Panc1 (cell line): ENCODE results near the gene MALAT1. TPM values are rescaled to one million over a fixed set of nuclear protein-coding genes. Genes with fewer than 3 reads are reported as not detected.

Experiments used
- ATAC-seq: fragments of 200-7000 bp; cut with Tn5 transposase; 2 replicates; pipeline ENCODE4 v1.9.1; 2020; ENCODE audit warnings: mild to moderate bottlenecking, moderate library complexity
- BruUV-seq: library from RNA; stranded (reverse); fragments of 400-500 nt; replicated peaks from 2 replicates; lab custom pipeline; 2021; lab: Mats Ljungman, UMichigan
- CTCF ChIA-PET: fragments of 300-600 bp; sonication (Branson Sonifier 250); formaldehyde crosslinking; loops from one replicate; lab custom pipeline; 2022; ENCODE audit warnings: antibody characterized with exemption; lab: Charles Lee
- POLR2A ChIA-PET: fragments of 300-600 bp; sonication (Branson Sonifier 250); formaldehyde crosslinking; loops from one replicate; lab custom pipeline; 2022; ENCODE audit warnings: antibody characterized with exemption; lab: Charles Lee
- DNase-seq: peaks from one replicate; pipeline ENCODE4 v3.0.0-alpha.2; 2010; ENCODE audit warnings: low read depth, low spot score
- H3K27ac ChIP-seq: 2 replicates; pipeline ENCODE4 v1.5.1; 2011; ENCODE audit warnings: mild to moderate bottlenecking, low read length, inconsistent platforms
- H3K27me3 ChIP-seq: fragments of 200-500 bp; sonication (Bioruptor generic); 2 replicates; pipeline ENCODE4 v1.6.0; 2014; ENCODE audit warnings: low read length, inconsistent platforms; ENCODE audit not compliant: control insufficient read depth, insufficient read depth
- H3K36me3 ChIP-seq: fragments of 200-500 bp; sonication (Bioruptor generic); 2 replicates; pipeline ENCODE4 v1.5.1; 2014; ENCODE audit warnings: inconsistent platforms, mild to moderate bottlenecking, low read length, moderate library complexity; ENCODE audit not compliant: control insufficient read depth, insufficient read depth
- H3K4me1 ChIP-seq: 2 replicates; pipeline ENCODE4 v1.5.1; 2011; ENCODE audit warnings: inconsistent platforms, mild to moderate bottlenecking, low read length, moderate library complexity; ENCODE audit not compliant: control insufficient read depth, insufficient read depth
- H3K4me3 ChIP-seq, 2 experiments: 2 replicates each; pipeline ENCODE4 v1.5.1; 2011 to 2012; ENCODE audit warnings: low read depth in 2 of 2, low read length in 2 of 2, mild to moderate bottlenecking in 2 of 2, inconsistent platforms in 1 of 2, moderate library complexity in 1 of 2
- H3K9me3 ChIP-seq: fragments of 200-500 bp; sonication (Bioruptor generic); 2 replicates; pipeline ENCODE4 v1.5.1; 2014; ENCODE audit warnings: low read depth, mild to moderate bottlenecking, inconsistent platforms, low read length, moderate library complexity; ENCODE audit not compliant: control insufficient read depth, insufficient read depth
- CTCF ChIP-seq: fragments of 450-650 bp; IDR thresholded peaks from 2 replicates; pipeline ENCODE4 v1.5.1; 2017; ENCODE audit warnings: mild to moderate bottlenecking
- POLR2AphosphoS5 ChIP-seq: IDR thresholded peaks from 2 replicates; pipeline ENCODE4 v1.6.1; 2012; ENCODE audit warnings: mild to moderate bottlenecking, low read depth, low read length, moderate library complexity
- REST ChIP-seq, 2 experiments: IDR thresholded peaks; 2 replicates each; pipeline ENCODE4 v1.6.1; 2011 to 2012; ENCODE audit warnings: low read depth in 2 of 2, control low read depth in 1 of 2, low read length in 1 of 2, mild to moderate bottlenecking in 1 of 2, moderate library complexity in 1 of 2; ENCODE audit not compliant: insufficient read depth in 1 of 2
- SIN3A ChIP-seq: IDR thresholded peaks from 2 replicates; pipeline ENCODE4 v1.6.1; 2012; ENCODE audit warnings: low read depth, mild to moderate bottlenecking, low read length, moderate library complexity, borderline replicate concordance; ENCODE audit not compliant: insufficient read depth
- TCF7L2 ChIP-seq: IDR thresholded peaks from 2 replicates; pipeline ENCODE4 v1.6.1; 2011; ENCODE audit warnings: mild to moderate bottlenecking, low read depth, low read length, inconsistent platforms
- in situ Hi-C: cut with HindIII; loops from 2 replicates; pipeline ENCODE4 v1.10.0; 2016; ENCODE audit warnings: low sequenced_read_pairs, low pct_unique_long_range_greater_than_20kb
- intact Hi-C: fragments of 100-400 bp; cut with micrococcal nuclease; formaldehyde crosslinking; loops from one replicate; pipeline ENCODE4 v1.10.0; 2022; ENCODE audit not compliant: unreplicated experiment
- total RNA-seq: library from RNA; stranded (reverse); gene quantifications from one replicate; pipeline ENCODE4 v1.2.1, GENCODE V29; 2021; ENCODE audit not compliant: unreplicated experiment

MALAT1 gene
- total RNA-seq, 1 experiment from 2014 or later = 13,645 TPM

GRCh38 chr11:65546217-65546958 lies 47.5 kb downstream of the MALAT1 start:
- CTCF ChIA-PET = no interaction called here
- DNase-seq (no peak), ATAC-seq (peak; percentile 82)
- H3K36me3 ChIP-seq = no peaks in the 10 kb centered on the region
- H3K4me1 ChIP-seq = peaks cover 6% of the 10 kb centered on the region; the same call in 1 of the 2 replicates
- H3K27me3 ChIP-seq = no peaks in the 10 kb centered on the region
- no peaks in the 10 kb centered on the region for H3K9me3 ChIP-seq
- BruUV-seq = no TSS peak
- TF ChIP-seq POLR2AphosphoS5 = no peak
- no peak for TF ChIP-seq REST (IDR thresholded peaks at IDR 0.05; ENCODE audit: insufficient read depth in 1 of 2, low read depth in 2 of 2, low read length in 1 of 2)
- TF ChIP-seq SIN3A = no peak
- no peak for TF ChIP-seq TCF7L2
- TF ChIP-seq CTCF = no peak
- intact Hi-C loops = no loop called here
- in situ Hi-C loops = no loop called here
- H3K4me3 ChIP-seq = no peak overlapping the region
- POLR2A ChIA-PET = interaction anchor here (0.7 kb wide), 1 partner anchor 15 kb away, joined by 3 read pairs; no protein-coding TSS in a partner anchor
- no peak overlapping the region for H3K27ac ChIP-seq

GRCh38 chr11:65547446-65548125 lies 48.7 kb downstream of the MALAT1 start:
- POLR2A ChIA-PET = no interaction called here
- intact Hi-C loops = no loop called here
- CTCF ChIA-PET = no interaction called here

More at GRCh38 chr11:65547446-65548125, 48.7 kb downstream of the MALAT1 start:
- H3K9me3 ChIP-seq = no peaks in the 10 kb centered on the region
- DNase-seq = no peak
- TSS peak; percentile 55 for BruUV-seq
- H3K4me1 ChIP-seq = peaks cover 13% of the 10 kb centered on the region; the same call in 1 of the 2 replicates
- no peaks in the 10 kb centered on the region for H3K27me3 ChIP-seq
- in situ Hi-C loops = no loop called here
- no peak overlapping the region for H3K27ac ChIP-seq
- H3K4me3 ChIP-seq = no peak overlapping the region
- TF ChIP-seq TCF7L2 (no peak), REST (IDR thresholded peaks at IDR 0.05; ENCODE audit: insufficient read depth in 1 of 2, low read depth in 2 of 2, low read length in 1 of 2) (no peak), SIN3A (no peak), POLR2AphosphoS5 (no peak), CTCF (no peak)
- H3K36me3 ChIP-seq = no peaks in the 10 kb centered on the region
- no peak for ATAC-seq
